ENCODE results near the gene TMEM236.

Gene TMEM236

GRCh38 chr10:17725703-17726102 is 26.3 kb upstream of the TMEM236 start:
- peaks cover 13% of the 10 kb centered on the region for H3K36me3 ChIP-seq
- H3K4me1 ChIP-seq, result no peaks in the 10 kb centered on the region
- H4K20me1 ChIP-seq, result no peaks in the 10 kb centered on the region
- H3K4me3 ChIP-seq, result no peak overlapping the region
- no peak overlapping the region for H3K4me2 ChIP-seq
- H3K27me3 ChIP-seq, result no peaks in the 10 kb centered on the region
- peaks cover 12% of the 10 kb centered on the region for H3K9me3 ChIP-seq
- no peak overlapping the region for H3K27ac ChIP-seq
- TF ChIP-seq Cebpa-rat (IDR thresholded peaks at IDR 0.05), result no peak
- H3K9ac ChIP-seq, result no peak overlapping the region

- Histone ChIP-seq H3K4me1 (no peaks in the 10 kb centered on the region), H3K9me3 (no peaks in the 10 kb centered on the region), H3K36me3 (no peaks in the 10 kb centered on the region), H3K27me3 (no peaks in the 10 kb centered on the region), H3K4me2 (no peak overlapping the region), H3K27ac (no peak overlapping the region), H4K20me1 (no peaks in the 10 kb centered on the region), H3K4me3 (no peak overlapping the region), H3K9ac (no peak overlapping the region)
- no peak for TF ChIP-seq Cebpa-rat (IDR thresholded peaks at IDR 0.05)
These were observed 22.4 kb upstream of the TMEM236 start for GRCh38 chr10:17729630-17730029.

GRCh38 chr10:17730667-17731066 is 21.3 kb upstream of the TMEM236 start:
- no peak overlapping the region for H3K4me2 ChIP-seq
- H3K9me3 ChIP-seq, result no peaks in the 10 kb centered on the region
- H4K20me1 ChIP-seq, result no peaks in the 10 kb centered on the region
- H3K4me3 ChIP-seq, result no peak overlapping the region
- no peak for TF ChIP-seq Cebpa-rat (IDR thresholded peaks at IDR 0.05)
- no peak overlapping the region for H3K27ac ChIP-seq
- H3K27me3 ChIP-seq, result no peaks in the 10 kb centered on the region
- H3K9ac ChIP-seq, result no peak overlapping the region
- no peaks in the 10 kb centered on the region for H3K4me1 ChIP-seq
- no peaks in the 10 kb centered on the region for H3K36me3 ChIP-seq

GRCh38 chr10:17731331-17732020 is 20.5 kb upstream of the TMEM236 start:
- no peak overlapping the region for H3K9ac ChIP-seq
- no peaks in the 10 kb centered on the region for H3K36me3 ChIP-seq
- no peaks in the 10 kb centered on the region for H3K9me3 ChIP-seq
- H3K4me2 ChIP-seq, result no peak overlapping the region
- H3K27me3 ChIP-seq, result no peaks in the 10 kb centered on the region
- H3K4me1 ChIP-seq, result no peaks in the 10 kb centered on the region
- no peaks in the 10 kb centered on the region for H4K20me1 ChIP-seq
- no peak for TF ChIP-seq Cebpa-rat (IDR thresholded peaks at IDR 0.05)
- no peak overlapping the region for H3K4me3 ChIP-seq
- H3K27ac ChIP-seq, result no peak overlapping the region

GRCh38 chr10:17733620-17734019 is 18.4 kb upstream of the TMEM236 start:
- Histone ChIP-seq H3K4me3 (no peak overlapping the region), H3K27me3 (no peaks in the 10 kb centered on the region), H3K9me3 (no peaks in the 10 kb centered on the region), H3K36me3 (no peaks in the 10 kb centered on the region), H3K27ac (no peak overlapping the region), H3K4me1 (no peaks in the 10 kb centered on the region), H4K20me1 (no peaks in the 10 kb centered on the region), H3K4me2 (no peak overlapping the region), H3K9ac (no peak overlapping the region)
- TF ChIP-seq Cebpa-rat (IDR thresholded peaks at IDR 0.05), result no peak

GRCh38 chr10:17734432-17735080 is 17.4 kb upstream of the TMEM236 start:
- no peaks in the 10 kb centered on the region for H3K9me3 ChIP-seq
- H4K20me1 ChIP-seq, result no peaks in the 10 kb centered on the region
- H3K4me2 ChIP-seq, result no peak overlapping the region
- TF ChIP-seq Cebpa-rat (IDR thresholded peaks at IDR 0.05), result no peak
- no peaks in the 10 kb centered on the region for H3K27me3 ChIP-seq
- H3K36me3 ChIP-seq, result no peaks in the 10 kb centered on the region
- H3K4me3 ChIP-seq, result no peak overlapping the region
- no peak overlapping the region for H3K27ac ChIP-seq
- H3K9ac ChIP-seq, result no peak overlapping the region
- H3K4me1 ChIP-seq, result no peaks in the 10 kb centered on the region

- Histone ChIP-seq H4K20me1 (no peaks in the 10 kb centered on the region), H3K27me3 (no peaks in the 10 kb centered on the region), H3K9ac (no peak overlapping the region), H3K4me2 (no peak overlapping the region), H3K4me1 (no peaks in the 10 kb centered on the region), H3K9me3 (no peaks in the 10 kb centered on the region), H3K4me3 (no peak overlapping the region), H3K27ac (no peak overlapping the region), H3K36me3 (no peaks in the 10 kb centered on the region)
- TF ChIP-seq Cebpa-rat (IDR thresholded peaks at IDR 0.05), result no peak
These were observed 16.6 kb upstream of the TMEM236 start for GRCh38 chr10:17735166-17735941.

- Histone ChIP-seq H3K9me3 (no peaks in the 10 kb centered on the region), H3K4me1 (no peaks in the 10 kb centered on the region), H3K36me3 (no peaks in the 10 kb centered on the region), H3K9ac (no peak overlapping the region), H4K20me1 (no peaks in the 10 kb centered on the region), H3K27ac (no peak overlapping the region), H3K4me3 (no peak overlapping the region), H3K27me3 (no peaks in the 10 kb centered on the region), H3K4me2 (no peak overlapping the region)
- TF ChIP-seq Cebpa-rat (IDR thresholded peaks at IDR 0.05), result no peak
These were observed 15.8 kb upstream of the TMEM236 start for GRCh38 chr10:17736223-17736622.

- Histone ChIP-seq H3K27me3 (no peaks in the 10 kb centered on the region), H3K36me3 (no peaks in the 10 kb centered on the region), H3K27ac (peak overlapping the region; percentile 27; the same call in 1 of the 2 replicates), H3K4me3 (no peak overlapping the region), H3K9ac (no peak overlapping the region), H3K9me3 (no peaks in the 10 kb centered on the region), H4K20me1 (no peaks in the 10 kb centered on the region), H3K4me2 (no peak overlapping the region), H3K4me1 (no peaks in the 10 kb centered on the region)
- no peak for TF ChIP-seq Cebpa-rat (IDR thresholded peaks at IDR 0.05)
These were observed 14.7 kb upstream of the TMEM236 start for GRCh38 chr10:17737027-17737965.
